ENCODE data around the gene PINLYP. TPM values are rescaled to one million over a fixed set of nuclear protein-coding genes. Genes with fewer than 3 reads are reported as not detected.

The PINLYP gene
- total and polyA plus RNA-seq, 2 donors from 2014 or later, result 14.8 to 41.8 TPM

DNA sequence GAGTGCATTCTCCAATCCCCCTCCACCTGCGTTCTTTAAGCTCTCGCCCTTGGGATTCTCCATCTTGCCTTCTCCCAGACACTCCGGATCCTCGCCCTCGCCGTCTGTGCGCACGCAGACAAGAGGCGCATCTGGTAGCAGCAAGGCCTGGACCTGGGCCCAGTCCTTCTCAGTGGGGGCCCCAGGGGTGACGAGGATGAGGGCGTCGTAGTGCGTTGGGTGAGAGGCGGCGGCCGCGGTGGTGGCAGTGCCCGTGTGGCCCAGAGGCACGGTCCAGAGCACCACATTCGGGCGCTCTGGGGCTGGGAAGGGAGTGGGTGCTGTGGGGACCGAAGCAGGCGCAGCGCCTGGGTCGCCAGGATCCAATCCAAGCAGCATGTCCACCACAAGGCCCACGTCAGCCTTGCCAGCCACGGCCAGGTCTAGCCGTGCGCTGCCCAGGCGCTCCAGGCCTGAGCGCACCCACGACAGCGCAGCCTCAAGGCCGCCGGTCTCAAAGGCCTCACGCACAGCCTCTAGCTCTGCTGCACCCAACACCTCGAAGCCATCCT is 17.3 kb downstream of the PINLYP start:
- no peaks in the 10 kb centered on the region for H3K27me3 ChIP-seq (ENCODE audit: control insufficient read depth, insufficient read depth, low read length)
- no peak overlapping the region for H3K27ac ChIP-seq (ENCODE audit: low read depth in 2 of 2, low read length in 2 of 2)
- peaks cover 0 to 15% (median 12%) of the 10 kb centered on the region in 3 donors for H3K36me3 ChIP-seq (ENCODE audit: control insufficient read depth in 2 of 3, insufficient read depth in 3 of 3, low read length in 3 of 3)
- no peaks in the 10 kb centered on the region for H3K9me3 ChIP-seq (ENCODE audit: control insufficient read depth in 2 of 3, insufficient read depth in 1 of 3, low read length in 3 of 3)
- H3K9ac ChIP-seq (ENCODE audit: low read length in 3 of 3), result no peak overlapping the region
- intact Hi-C loops (cut with DNase I), result no loop called here
- TF ChIP-seq, protein P1, sequence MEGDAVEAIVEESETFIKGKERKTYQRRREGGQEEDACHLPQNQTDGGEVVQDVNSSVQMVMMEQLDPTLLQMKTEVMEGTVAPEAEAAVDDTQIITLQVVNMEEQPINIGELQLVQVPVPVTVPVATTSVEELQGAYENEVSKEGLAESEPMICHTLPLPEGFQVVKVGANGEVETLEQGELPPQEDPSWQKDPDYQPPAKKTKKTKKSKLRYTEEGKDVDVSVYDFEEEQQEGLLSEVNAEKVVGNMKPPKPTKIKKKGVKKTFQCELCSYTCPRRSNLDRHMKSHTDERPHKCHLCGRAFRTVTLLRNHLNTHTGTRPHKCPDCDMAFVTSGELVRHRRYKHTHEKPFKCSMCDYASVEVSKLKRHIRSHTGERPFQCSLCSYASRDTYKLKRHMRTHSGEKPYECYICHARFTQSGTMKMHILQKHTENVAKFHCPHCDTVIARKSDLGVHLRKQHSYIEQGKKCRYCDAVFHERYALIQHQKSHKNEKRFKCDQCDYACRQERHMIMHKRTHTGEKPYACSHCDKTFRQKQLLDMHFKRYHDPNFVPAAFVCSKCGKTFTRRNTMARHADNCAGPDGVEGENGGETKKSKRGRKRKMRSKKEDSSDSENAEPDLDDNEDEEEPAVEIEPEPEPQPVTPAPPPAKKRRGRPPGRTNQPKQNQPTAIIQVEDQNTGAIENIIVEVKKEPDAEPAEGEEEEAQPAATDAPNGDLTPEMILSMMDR (IDR thresholded peaks at IDR 0.05; ENCODE audit: borderline replicate concordance, extremely low read depth, insufficient read depth), result no peak
- no peak overlapping the region for H3K4me3 ChIP-seq (ENCODE audit: low read length in 3 of 3)
- no peak for DNase-seq
- FAIRE-seq, result no peak
- H3K4me1 ChIP-seq (ENCODE audit: control insufficient read depth in 2 of 3, insufficient read depth in 2 of 3, low read depth in 1 of 3, low read length in 3 of 3), result peaks cover 3 to 25% (median 16%) of the 10 kb centered on the region in 3 donors

DNA sequence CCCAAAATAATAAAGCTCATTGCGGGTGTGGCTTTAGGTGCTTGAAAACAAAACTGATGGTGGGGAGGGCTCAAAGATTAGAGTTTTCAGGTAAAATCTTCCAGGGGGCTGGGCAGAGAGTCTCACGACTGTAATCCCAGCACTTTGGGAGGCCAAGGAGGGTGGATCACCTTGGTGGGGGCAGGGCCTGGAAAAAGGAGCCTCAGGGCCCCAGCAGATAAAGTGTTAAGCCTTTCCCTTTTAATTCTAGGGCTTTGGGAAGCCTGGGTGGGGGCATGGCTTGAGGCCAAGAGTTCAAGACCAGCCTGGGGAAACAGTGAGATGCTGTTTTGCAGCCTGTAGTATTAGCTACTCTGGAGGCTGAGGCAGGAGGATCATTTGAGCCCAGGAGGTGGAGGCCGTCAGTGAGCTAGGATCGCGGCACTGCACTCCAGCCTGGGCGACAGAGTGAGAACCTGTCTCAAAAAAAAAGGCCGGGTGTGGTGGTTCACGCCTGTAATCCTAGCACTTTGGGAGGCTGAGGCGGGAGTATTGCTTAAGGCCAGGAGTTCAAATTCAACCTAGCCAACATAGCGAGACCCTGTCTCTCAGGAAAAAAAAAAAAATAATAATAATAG is 18.6 kb downstream of the PINLYP start:
- Histone ChIP-seq H3K27me3 (ENCODE audit: control insufficient read depth, insufficient read depth, low read length) (no peaks in the 10 kb centered on the region), H3K36me3 (ENCODE audit: control insufficient read depth in 2 of 3, insufficient read depth in 3 of 3, low read length in 3 of 3) (peaks cover 0 to 10% (median 7%) of the 10 kb centered on the region in 3 donors), H3K27ac (ENCODE audit: low read depth in 2 of 2, low read length in 2 of 2) (no peak overlapping the region), H3K9me3 (ENCODE audit: control insufficient read depth in 2 of 3, insufficient read depth in 1 of 3, low read length in 3 of 3) (no peaks in the 10 kb centered on the region), H3K4me1 (ENCODE audit: control insufficient read depth in 2 of 3, insufficient read depth in 2 of 3, low read depth in 1 of 3, low read length in 3 of 3) (peaks cover 3 to 28% (median 23%) of the 10 kb centered on the region in 3 donors), H3K4me3 (ENCODE audit: low read length in 3 of 3) (peak overlapping the region; percentile 25 to 91 (median 86)), H3K9ac (ENCODE audit: low read length in 3 of 3) (peak overlapping the region in 1 of 3 donors; percentile 92)
- intact Hi-C loops (cut with DNase I), result no loop called here
- DNase-seq (no peak), FAIRE-seq (no peak)
- TF ChIP-seq, protein P1 (IDR thresholded peaks at IDR 0.05; ENCODE audit: borderline replicate concordance, extremely low read depth, insufficient read depth), result no peak

DNA sequence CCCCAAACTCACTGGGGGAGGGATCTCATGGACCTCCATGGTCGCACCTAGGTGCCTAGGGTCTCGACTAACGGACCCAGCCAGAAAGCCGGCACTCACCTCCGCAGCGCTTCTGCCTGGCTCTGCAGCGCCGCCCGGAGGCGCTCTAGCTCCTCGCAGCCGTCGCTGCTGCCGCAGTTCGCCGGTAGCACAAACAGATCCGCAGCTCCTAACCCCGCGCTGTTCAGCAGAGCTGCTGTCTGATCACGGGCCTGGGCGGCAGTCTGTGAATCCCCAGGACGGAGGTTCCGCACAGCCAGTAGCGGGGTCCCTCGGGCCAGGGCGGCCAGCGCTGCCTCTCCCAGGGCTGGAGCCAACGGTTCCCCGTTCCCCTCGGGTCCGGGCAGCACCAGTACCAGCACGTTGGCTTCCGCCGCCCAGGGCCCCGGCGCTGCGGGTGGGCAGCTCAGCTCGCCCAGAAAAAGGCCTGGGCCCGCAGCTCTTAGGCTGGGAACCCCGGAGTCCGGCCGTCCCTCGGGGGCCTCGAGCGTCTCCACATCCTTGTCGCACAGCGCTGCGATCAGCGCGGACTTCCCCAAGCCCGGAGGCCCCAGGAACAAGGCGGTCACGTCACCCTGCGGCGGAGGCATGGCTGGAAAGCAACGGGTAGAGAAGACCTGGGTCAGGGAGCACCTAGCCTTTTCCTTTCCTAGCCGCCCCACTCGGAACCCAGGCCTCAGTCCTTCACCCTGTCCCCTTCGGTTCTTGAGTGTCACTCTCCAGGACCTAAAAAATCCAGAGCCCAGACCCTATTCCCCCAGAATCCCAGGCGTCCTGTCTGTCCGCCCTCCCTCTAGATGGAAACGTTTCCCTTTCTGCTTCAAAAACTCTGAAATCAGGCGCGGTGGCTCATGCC is 19.4 kb downstream of the PINLYP start:
- peak; percentile 72 to 89 (median 84) for DNase-seq
- intact Hi-C loops (cut with DNase I), result no loop called here
- Histone ChIP-seq H3K4me1 (ENCODE audit: control insufficient read depth in 2 of 3, insufficient read depth in 2 of 3, low read depth in 1 of 3, low read length in 3 of 3) (peaks cover 3 to 28% (median 23%) of the 10 kb centered on the region in 3 donors), H3K36me3 (ENCODE audit: control insufficient read depth in 2 of 3, insufficient read depth in 3 of 3, low read length in 3 of 3) (peaks cover 0 to 13% (median 7%) of the 10 kb centered on the region in 3 donors), H3K9me3 (ENCODE audit: control insufficient read depth in 2 of 3, insufficient read depth in 1 of 3, low read length in 3 of 3) (no peaks in the 10 kb centered on the region), H3K27ac (ENCODE audit: low read depth in 2 of 2, low read length in 2 of 2) (peak overlapping the region; percentile 78 to 87), H3K9ac (ENCODE audit: low read length in 3 of 3) (peak overlapping the region; percentile 78 to 92 (median 79)), H3K27me3 (ENCODE audit: control insufficient read depth, insufficient read depth, low read length) (no peaks in the 10 kb centered on the region), H3K4me3 (ENCODE audit: low read length in 3 of 3) (peak overlapping the region; percentile 86 to 91 (median 90))
- TF ChIP-seq, protein P1 (IDR thresholded peaks at IDR 0.05; ENCODE audit: borderline replicate concordance, extremely low read depth, insufficient read depth), result peak; percentile 68
- FAIRE-seq, result no peak

Data from kidney (tissue), 14 donors.